ENCODE data around the gene H19.

H19 gene

DNA sequence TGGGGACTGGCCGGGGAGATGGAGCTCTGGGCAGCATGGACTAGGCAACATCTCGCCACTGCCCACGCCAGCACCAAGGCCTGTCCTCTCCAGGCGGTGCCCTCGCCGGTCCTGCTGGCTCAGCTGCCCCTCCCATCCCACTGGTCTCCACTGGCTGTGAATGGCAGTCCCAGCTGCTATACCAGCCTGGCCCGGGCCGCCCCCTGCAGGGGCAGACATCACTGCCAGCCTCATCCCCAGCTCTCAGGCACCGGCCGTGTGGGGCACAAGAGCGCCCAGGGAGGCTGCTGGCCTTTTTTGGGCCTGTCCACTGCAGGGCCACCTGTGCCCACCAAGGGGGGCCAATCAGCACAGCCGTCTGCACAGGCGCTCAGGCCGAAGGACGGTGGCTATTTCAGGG lies 30.1 kb upstream of the H19 start:
- TF ChIP-seq, protein P1, sequence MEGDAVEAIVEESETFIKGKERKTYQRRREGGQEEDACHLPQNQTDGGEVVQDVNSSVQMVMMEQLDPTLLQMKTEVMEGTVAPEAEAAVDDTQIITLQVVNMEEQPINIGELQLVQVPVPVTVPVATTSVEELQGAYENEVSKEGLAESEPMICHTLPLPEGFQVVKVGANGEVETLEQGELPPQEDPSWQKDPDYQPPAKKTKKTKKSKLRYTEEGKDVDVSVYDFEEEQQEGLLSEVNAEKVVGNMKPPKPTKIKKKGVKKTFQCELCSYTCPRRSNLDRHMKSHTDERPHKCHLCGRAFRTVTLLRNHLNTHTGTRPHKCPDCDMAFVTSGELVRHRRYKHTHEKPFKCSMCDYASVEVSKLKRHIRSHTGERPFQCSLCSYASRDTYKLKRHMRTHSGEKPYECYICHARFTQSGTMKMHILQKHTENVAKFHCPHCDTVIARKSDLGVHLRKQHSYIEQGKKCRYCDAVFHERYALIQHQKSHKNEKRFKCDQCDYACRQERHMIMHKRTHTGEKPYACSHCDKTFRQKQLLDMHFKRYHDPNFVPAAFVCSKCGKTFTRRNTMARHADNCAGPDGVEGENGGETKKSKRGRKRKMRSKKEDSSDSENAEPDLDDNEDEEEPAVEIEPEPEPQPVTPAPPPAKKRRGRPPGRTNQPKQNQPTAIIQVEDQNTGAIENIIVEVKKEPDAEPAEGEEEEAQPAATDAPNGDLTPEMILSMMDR (IDR thresholded peaks at IDR 0.05; ENCODE audit: low read depth, low read length) = no peak
- no peak for DNase-seq (ENCODE audit: extremely low read depth, low read depth)

DNA sequence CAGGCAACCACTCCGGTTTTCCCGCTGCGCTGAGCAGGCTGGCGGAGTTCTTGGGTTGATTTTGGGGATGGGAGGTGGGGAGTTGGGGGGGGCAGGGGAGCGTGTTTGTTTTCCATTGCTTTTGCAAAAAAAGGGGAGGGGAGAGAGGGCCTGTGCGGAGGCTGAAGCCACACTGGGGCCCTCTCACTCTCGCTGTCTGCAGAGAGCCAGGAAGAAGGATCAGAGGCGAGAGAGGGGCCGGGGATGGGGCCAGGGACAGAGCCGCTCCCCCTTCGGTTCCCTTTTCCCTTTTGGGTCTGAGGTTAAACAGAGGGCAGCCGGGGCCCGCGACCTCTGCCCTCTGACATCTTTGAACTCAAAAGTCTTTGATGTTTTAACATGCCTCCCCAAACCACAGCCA lies 17.4 kb upstream of the H19 start:
- DNase-seq (ENCODE audit: extremely low read depth, low read depth) = no peak
- TF ChIP-seq, protein P1 (IDR thresholded peaks at IDR 0.05; ENCODE audit: low read depth, low read length) = no peak

DNA sequence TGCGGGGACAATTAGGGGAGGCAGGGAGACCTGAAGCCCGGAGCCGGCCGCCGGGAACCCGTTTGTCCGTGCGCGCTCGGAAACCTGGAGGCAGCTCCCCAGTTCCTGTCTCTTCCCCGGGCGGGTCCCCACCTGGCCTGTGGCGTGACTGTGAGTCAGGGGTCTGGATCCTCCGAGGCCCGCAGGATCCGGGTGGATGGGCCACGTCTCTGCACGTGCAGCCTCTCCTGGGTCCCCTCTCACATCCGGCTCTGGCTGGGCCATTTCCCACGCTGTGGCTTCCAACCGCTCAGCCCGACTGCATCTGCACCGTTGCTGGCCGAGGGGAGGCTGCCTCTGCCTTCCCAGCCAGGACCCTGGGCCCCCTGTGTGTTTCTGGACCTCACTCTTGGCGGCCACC lies 14.8 kb upstream of the H19 start:
- TF ChIP-seq, protein P1 (IDR thresholded peaks at IDR 0.05; ENCODE audit: low read depth, low read length) = no peak
- DNase-seq (ENCODE audit: extremely low read depth, low read depth) = no peak

DNA sequence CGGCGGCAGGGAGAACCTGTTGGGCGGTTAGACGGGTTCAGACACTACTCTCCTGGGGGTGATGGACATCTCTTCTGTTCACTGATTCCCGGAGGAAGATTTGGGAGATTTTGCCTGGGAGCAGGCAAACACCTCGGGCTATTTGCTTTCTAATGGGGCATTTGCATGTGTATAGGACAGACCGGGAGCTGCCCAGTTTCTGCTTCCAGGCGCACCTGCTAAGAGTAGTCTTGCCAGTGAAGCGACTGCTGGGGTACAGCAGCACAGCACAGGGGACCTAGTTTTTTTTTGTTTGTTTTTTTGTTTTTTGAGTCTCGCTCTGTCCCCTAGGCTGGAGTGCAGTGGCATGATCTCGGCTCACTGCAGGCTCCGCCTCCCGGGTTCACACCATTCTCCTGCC lies 6.8 kb upstream of the H19 start:
- no peak for DNase-seq (ENCODE audit: extremely low read depth, low read depth)
- TF ChIP-seq, protein P1 (IDR thresholded peaks at IDR 0.05; ENCODE audit: low read depth, low read length) = no peak

DNA sequence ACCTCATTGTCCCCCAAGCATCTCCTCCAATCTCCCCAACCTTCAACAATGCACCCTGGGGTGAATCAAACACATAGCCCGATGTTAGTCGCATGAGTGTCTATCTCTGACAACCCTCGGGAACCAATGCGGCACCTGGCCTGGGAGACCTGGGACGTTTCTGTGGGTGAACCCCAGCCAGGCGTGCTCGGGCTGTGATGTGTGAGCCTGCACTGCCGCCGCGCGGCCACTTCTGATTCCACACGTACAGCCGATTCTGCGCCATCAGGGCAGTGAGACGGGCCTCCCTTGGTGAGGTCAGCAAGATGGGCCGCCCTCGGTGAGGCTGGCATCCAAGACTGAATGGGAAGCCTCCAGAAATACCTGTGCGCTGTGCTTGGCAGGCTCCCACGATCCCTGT lies 5.2 kb upstream of the H19 start:
- DNase-seq (ENCODE audit: extremely low read depth, low read depth) = no peak
- TF ChIP-seq, protein P1 (IDR thresholded peaks at IDR 0.05; ENCODE audit: low read depth, low read length) = no peak

DNA sequence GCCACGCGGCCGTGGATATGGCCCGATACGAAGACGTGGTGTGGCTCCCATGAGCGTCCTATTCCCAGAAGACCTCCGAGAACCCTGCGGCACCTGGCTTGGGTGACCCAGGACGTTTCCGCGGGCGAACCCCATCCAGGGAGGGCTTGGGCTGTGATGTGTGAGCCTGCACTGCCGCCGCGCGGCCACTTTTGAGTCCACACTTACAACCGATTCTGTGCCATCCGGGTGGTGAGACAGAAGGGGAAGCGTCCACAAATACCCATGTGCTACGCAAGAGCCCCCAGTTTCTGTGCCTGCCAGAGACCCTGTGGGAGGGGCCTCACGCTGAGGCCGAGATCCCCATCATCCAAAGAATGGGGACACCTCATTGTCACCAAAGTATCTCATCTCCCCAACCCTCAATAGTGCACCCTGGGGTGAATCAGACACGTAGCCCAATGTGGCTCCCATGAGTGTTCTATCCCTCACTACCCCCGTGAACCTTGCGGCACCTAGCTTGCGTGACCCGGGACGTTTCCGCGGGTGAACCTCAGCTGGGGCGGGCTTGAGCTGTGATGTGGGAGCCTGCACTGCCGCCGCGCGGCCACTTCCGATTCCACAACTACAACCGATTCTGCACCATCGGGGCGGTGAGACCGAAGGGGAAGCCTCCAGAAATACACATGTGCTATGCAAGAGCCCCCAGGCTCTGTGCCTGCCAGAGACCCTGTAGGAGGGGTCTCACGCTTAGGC lies 4.6 kb upstream of the H19 start:
- DNase-seq (ENCODE audit: extremely low read depth, low read depth) = no peak
- TF ChIP-seq, protein P1 (IDR thresholded peaks at IDR 0.05; ENCODE audit: low read depth, low read length) = no peak

DNA sequence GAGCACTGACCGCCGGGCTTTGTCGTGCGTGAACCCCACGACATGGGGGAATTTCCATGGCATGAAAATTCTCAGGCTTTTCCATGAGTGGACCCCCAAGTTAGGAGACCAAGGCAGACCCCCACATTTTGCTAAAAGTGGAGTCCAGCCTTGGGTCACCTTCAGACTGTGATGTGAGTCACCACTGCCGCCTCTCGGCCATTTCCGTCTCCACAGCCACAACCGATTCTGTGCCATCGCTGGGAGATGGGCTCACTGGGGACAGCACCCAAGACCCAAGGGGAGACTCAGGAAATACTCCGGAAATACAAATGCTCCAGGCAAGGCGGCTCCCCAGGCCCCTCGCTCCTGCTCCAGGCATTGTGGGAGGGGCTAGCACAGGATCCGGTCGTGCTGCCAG lies 1.2 kb upstream of the H19 start:
- DNase-seq (ENCODE audit: extremely low read depth, low read depth) = no peak
- TF ChIP-seq, protein P1 (IDR thresholded peaks at IDR 0.05; ENCODE audit: low read depth, low read length) = no peak

Data from AG09319 (cell line).